Effector CD8-positive, alpha-beta T cell (primary cell): ENCODE results near the gene ADGRD1.
"Not testable (repeated sequence)": the region's sequence is repeated elsewhere in the genome, so short reads cannot be mapped to it uniquely, and the experiment has no call there.

Experiments used
- DNase-seq: peaks from one replicate; lab custom pipeline; 2025; lab: John Stamatoyannopoulos, UW
- total RNA-seq, 4 experiments: gene quantifications; one replicate each; lab custom pipeline; 2026; lab: John Stamatoyannopoulos, UW

ADGRD1 gene
- 0 to 0.09 (median 0) reads per million in 4 experiments for total RNA-seq

DNA sequence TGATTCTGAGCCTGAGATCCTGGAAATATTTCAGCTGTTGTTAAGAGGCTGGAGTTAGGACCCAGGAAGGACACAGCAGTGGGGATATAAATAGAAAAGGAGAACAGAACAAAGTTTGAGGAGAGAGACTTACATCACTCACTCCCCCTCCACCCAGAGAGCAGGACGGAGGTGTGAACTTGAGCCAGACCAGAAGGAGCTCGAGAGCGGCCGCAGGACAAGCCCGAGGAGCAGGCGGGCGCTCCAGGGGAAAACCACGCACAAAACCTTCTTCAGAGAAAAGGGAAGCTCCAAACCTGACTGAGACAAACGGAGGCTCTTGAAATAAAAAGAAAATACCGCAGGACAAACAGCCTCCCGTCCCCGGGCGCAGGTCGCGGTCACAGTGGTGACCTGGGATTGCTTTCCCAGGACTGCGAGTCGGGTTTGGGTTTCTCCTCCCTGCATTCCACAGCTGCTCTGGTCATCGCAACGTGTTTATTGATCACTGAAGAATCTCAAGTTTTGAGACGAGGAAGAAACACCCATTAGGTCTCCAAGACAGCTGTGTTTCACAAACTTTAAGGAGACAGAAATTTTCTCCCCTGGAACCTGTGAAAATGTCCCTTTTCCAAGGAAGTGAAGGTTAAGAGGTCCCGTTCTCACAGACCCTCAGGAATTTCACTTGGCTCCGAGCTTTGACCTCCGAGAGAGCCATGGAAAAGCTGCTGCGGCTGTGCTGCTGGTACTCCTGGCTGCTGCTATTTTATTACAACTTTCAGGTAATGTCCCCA is at the start of gene ADGRD1:
Gene ADGRD1, plus strand, starts transcription at position 137 of the 773 bp plus-strand sequence. Its CDS starts 559 bp downstream, at position 696.
- DNase-seq = no peak

DNA sequence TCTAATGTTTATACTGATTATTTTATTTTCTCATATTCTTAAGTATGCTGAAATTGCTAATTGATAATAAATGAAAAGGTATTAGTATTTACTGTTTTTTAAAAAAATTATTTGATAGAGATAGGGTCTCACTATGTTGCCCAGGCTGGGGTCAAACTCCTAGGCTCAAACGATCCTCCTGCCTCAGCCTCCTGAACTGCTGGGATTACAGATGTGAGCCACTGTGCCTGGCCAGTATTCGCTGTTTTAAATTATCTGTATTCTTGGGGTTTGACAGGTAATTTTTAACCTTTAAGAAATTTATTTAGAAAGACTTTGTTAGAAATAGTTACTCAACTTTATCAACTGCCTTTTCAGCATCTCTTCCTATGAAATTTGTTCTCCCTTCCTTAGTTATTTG is 49.6 kb upstream of the ADGRD1 start:
- DNase-seq = no peak

DNA sequence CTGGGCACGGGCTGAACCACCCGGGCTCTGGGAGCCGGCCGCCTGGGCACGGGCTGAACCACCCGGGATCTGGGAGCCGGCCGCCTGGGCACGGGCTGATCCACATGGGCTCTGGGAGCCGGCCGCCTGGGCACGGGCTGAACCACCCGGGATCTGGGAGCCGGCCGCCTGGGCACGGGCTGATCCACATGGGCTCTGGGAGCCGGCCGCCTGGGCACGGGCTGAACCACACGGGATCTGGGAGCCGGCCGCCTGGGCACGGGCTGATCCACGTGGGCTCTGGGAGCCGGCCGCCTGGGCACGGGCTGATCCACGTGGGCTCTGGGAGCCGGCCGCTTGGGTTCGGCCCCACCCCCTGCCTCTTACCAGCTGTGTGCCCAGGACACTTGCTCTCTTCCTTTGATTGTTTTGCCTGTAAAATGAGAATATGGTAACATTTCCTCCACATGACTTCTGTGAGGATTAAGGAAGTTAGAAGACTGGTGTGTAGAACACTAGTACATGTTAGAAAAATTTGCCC is 48.7 kb upstream of the ADGRD1 start:
- not testable (repeated sequence) for DNase-seq

DNA sequence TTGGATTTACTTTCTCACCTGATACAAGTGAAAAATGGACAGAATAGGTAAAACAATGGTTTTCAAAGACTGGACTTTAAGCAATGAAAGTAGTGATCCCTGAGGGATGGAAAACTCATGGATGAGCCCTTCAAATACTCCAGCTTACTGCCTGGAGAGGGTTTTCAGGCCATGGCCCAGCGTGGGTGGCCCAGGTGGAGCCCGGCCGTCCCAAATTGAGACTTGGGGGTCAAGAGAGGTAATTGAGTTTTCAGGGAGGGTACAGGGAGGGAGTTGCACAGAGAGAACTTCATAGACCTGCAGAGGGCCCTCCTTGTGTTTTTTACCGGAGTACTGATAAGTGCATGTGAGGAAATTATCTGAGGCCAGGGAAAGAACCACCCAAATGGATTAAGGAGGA is 44.6 kb upstream of the ADGRD1 start:
- no peak for DNase-seq

DNA sequence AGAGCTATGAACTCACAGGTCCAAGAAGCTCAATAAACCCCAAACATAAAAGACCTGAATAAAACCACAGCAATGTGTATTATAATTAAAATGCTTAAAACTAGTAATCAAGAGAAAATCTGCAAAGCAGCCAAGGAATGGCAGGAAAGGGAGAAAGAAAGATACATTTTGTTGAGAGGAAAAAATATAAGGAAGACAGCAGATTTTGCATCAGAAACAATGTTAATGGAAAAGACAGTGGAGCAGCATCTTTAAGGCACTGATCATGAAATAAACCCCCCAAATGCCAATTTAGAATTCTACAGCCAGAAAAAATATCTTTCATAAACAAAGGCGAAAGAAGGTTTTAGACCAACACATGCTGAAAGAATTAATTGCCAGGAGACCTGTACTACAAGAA is 42.5 kb upstream of the ADGRD1 start:
- DNase-seq = no peak

DNA sequence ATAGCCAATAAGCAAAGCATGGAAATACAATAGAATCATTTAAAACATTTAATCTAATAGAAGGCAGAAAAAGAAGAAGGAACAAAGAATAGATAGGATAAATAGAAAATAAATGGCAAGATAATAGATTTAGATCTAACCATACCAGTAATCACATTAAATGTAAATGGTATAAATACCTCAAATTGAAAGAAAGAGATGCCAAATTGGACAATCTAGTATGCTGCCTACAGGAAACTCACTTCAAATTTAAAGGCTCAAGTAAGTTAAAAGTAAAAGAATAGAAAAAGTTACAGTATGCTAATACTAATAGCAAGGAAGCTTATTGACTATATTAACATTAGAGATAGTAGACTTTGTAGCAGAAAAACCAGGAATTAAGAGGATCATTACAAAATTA is 41.8 kb upstream of the ADGRD1 start:
- no peak for DNase-seq

DNA sequence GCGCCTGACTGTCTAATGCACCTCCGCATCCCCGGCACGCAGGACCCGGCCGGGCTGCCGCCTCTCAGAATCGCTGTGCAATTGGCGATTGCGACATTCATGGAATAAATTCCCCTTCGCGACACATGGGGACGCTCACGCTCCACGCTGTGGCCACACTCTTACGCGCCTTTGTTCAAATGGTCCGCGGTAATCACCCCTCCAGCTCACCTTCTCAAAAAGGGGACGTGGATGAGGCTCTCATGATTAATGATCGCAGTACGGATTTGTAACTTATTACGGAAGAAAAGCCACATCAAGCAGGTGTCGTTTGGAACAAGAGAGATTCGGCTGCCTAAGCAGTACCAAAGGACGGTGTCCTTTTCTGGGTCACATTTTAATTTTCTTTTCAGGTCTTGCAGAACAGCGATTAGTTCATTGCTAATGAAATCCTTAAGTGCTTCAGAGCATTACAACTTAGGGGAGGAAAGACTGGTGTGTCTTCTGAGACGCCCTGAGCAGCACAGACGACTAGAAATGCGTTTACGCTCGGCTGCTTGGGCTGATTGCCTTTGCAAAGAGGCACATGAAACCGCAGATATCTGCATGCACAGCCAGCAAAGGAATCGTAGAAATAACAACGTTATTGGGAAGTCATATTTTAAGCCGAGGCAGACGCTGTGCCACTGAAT is 37.3 kb upstream of the ADGRD1 start:
- DNase-seq = no peak

DNA sequence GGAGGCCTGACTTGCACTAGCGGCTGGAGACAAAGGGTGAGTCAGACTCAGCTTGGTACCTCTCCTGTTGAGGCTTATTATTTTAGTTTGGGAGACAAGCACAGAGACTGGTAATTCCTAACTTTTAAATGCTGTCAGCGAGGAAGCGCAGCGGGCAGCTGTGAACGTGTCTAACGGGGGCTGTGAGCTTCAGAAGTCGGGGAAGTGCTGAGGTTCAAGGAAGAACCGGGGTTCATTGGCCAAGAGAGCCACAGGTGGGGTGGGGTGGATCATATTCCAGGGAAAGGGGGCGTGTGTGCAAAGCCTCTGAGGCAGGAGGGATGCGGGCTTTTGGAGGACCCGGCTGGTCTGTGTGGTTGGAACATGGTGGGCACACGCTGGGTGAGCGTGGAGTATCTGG is 36.1 kb upstream of the ADGRD1 start:
- no peak for DNase-seq

DNA sequence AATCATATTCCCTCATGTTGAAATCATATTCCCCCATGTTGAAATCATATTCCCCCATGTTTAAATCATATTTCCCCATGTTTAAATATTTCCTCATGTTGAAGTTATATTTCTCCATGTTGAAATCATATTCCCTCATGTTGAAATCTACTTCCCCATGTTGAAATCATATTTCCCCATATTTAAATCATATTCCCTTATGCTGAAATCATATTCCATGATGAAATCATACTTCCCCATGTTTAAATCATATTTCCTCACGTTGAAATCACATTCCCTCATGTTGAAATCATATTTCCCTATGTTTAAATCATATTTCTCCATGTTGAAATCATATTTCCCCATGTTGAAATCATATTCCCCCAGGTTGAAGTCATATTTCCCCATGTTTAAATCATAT is 34.6 kb upstream of the ADGRD1 start:
- DNase-seq = no peak

DNA sequence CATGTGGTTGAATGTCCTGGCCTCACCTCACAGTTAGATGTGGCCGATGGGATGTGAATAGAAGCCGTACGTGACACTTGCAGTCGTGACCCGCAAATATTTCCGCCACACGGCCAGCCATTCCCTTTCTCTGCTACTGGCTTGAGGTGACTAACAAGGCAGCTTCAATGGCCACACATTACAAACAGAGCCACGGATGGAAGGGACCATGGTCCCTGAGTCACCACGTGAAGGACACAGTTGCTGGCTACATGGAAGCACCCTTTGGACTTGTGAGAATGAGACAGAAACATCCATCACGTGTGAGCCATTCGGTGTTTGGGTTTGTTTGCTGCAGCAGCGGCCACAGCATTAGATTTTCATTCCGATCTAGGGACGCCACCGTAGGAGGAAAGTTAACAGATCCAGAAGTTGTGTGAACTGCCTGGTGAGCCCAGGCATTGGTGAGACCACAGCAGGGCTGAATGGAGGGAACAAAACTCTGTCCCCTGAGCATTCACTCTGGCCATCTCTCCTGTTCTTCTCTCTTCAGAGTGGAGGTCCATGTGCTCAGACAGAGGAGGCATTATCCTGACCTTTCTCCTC is 33.5 kb upstream of the ADGRD1 start:
- no peak for DNase-seq

DNA sequence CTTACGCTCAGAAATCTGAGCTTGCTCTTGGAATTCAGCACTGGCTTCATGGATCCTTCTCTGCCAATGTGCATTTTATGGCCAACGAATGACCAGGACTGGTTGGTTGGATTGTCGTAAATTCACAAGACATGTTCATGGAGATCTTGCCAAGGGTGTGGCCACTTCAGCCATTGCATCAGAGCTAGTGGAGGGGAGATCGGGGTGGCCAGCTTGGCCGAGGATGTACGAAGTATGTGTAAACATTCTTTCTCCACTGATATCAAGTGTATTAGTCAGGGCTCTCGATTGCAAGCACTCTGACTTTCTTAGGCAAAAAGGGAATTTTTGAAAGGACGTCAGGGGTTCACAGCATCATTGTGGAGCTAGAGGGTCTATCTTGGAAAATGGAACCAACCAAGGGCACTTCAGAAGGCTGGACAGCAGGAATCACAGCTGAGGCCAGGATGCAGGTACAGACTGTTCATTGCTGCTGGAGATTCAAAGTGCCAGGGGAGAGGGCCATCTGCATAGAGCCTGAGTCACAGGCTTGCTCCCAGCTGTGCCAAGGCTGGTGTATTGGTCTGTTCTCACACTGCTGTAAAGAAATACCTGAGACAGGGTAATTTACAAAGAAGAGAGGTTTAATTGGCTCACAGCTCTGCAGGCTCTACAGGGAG is 32.9 kb upstream of the ADGRD1 start:
- DNase-seq = no peak

DNA sequence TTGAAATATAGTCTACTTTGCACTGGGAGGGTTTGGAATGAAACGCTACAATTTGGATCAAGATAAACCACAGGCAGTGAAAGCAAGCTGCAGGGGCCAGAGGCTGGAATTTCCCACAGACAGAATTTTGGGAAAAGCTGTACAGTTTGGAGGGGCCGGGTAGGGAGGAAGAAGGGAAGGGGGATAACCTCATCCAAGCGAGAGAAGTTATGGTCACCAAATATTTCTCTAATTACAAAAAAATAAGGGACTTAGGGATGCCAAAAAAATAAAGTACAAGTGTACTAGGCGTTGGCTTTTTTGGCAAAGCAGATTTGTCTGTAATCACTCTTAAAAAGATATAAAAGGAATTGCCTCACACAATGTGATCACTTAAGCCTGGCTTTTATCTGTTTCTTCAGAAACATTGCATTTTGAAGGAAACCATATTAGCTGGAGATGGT is 31.2 kb upstream of the ADGRD1 start:
- no peak for DNase-seq

DNA sequence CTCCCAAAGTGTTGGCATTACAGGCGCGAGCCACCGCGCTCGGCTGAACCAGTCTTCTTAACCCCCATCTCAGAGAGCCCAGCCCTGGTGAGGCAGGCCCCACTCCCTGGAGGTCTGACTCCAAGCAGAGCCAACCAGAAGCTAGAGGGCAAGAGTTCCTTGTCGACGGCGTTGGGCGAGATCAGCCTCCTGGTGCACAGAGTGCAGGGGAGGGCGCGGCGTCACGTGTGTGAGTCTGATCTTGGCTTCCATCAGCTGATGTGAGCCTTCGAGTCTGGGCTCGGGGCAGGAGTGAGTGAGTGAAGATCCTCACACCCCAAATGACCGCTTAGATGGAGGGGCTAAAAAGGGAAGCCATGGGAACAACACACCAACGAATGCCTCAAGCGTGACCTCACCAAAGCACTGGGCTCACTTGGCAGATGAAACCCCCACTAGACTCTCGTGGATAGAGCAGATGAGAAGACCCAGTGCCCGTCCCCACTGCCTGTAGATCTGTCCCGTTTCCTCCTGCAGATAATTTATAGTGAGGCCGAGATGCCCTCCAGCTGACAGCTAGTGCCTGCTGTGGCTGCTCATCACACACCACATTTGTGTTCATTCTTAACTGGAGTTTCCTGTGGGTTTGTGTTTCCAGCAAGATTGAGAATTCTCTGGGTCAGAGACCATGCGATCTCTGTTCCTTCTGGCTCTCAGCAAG is 28.6 kb upstream of the ADGRD1 start:
- DNase-seq = no peak

DNA sequence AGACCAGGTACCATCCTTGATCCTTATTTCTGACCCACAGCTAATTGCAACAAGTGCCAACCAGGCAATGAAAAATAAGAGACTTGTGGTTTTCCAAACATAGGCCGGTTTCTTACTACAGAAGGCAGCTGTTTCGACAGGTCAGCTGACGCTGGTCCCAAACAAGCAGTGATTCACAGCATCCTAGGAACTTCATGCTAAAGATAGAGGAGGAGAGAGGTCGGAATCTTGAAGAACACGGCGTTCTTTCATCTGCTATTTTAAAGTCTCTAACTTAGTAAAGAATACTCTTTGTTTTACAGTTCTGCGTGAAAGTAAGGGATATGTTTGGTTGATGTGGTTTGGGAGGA is 28.1 kb upstream of the ADGRD1 start:
- no peak for DNase-seq

DNA sequence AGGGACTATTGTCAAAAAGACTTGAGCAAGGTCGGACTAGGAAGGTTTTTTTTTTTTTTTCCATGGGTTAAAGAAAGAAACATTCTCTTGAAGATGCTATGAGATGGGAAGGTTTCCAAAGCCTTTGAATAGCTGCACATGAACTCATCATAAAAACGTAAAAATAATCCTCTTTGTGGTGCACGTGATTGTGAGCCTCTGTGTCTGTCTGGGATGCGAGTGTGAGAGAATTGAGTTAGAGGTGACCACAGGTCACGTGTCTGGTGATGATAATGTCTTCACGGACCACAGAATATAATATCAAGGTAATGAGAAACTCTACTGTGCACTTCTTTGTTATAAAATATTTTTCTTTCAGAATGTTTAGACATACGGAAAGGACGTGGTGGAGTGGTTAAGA is 24.3 kb upstream of the ADGRD1 start:
- DNase-seq = no peak

DNA sequence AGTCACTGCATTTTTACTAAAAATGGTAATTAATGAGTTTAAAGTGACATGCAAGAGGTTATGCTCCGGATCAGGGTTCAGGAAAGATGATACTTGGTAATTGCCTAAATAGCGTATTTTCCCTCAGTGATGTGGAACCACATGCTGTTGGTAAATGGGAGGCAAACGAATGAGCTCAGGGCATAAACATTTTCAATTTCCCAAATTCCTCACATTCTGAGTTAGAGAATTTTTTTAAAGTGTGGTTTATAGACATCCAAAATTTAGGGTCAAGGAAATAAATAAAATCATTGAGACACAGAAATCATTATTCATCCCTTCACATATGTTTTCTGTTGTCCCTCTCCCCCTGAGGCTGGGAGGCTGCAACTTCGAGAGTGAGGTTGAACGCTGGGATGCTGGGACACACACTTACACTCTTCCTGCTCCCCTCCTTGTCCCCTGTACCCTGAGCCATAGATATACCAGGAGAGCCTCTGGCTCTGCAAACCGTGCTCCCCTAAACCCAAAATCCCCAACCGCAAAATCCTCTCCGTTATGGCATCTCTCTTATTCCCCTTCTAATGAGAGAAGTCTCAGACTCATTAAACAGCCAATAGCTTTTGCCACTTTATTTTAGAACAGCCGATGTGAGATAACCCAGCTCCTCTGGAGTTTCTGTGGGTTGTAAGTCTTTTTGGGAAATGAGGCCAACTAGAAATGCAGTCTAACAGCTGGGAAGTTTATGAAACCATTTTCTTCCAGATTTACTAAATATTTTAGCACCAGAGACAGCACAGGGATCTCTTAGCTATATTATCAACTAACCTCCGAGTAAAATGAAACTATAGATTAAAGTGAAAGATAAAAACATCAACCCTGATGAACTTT is 21.4 kb upstream of the ADGRD1 start:
- no peak for DNase-seq

DNA sequence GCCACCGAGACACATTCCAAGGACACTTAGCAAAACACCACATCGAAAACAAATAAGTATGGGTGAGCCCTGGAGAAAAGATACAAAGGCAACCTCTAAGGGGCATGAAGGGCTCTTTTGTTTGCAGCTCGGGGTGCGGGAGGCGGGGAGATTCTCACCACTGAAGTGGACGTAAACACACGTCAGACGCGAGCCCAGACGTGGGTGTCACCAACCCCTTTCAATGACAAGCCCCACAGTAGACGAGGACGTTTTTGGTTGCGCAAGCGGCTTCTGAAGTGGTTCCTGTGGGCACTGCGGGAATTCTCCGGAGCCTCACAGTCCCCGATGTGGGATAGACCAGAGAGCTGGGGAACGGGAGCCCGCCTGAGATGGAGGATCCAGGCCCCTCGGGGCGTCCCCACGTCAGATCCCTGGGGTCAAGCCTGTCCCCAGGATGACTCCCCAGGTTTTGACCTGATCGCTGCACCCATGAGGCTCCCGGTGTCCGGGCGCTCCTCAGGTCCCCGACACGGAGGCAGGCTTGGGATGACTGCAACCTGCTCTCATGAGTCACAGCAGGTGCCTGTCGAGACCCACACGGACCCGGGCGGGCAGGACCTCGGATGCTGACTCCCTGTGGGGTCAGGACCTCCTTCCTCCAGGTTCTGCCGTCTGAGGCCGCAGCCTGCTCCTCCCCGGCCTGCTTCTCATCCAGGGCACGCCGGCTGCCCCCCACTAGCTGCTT is 20.3 kb upstream of the ADGRD1 start:
- no peak for DNase-seq

DNA sequence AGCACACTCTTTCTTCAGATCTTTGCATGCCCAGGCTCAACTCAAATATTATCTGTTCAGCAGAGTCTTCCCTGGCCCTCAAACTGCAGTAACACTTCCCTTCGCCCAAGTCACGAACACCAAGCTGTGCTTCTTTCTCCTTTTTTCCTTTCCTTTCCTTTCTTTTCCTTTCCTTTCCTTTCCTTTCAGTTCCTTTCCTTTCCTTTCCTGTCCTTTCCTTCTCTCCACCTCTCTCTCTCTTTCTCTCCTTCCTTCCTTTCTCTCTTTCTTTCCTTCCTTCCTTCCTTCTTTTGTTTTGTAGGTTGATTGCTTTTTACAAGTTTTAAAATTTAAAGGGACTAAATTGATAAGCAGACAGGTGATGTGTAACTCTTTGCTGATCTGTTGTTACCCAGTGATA is 19.0 kb upstream of the ADGRD1 start:
- no peak for DNase-seq

DNA sequence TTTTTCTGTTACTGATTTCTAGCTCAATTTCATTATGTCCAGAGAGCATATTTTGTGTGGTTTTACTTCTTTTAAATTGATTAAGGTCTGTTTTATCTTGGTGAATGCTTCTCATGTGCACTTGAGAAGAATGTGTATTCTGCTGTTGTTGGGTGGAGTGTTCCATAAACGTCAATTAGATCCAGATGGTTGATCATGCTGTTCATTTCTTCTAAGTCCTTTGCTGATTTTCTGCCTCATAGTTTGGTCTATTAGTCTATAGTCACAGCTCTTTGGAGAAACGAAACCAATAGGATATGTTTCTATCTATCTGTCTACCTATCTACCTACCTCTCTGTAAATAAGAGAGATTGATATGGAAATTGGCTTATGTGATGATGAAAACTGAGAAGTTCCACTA is 17.1 kb upstream of the ADGRD1 start:
- DNase-seq = no peak

DNA sequence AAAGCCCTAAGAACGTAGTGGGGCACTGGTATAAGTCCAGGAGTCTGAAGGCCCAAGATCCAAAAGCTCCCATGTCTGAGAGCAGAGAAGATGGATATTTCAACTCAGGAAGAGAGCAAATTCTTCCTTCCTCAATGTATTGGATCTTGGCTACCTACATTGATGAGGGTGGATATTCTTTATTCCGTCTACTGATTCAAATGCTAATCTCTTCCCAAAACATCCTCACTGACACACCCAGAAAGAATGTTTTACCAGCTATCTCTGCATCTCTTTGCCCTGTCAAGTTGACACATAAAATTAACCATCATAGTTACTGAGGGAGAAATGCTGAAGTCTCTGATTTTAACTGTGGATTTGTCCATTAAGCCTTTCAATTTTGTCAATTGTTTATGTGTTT is 16.6 kb upstream of the ADGRD1 start:
- DNase-seq = no peak
